GM23338 (cell line): ENCODE data around the gene PLXNC1. TPM values are rescaled to one million over a fixed set of nuclear protein-coding genes. Genes with fewer than 3 reads are reported as not detected.

Source experiments
- ATAC-seq: fragments of 200-7000 bp; cut with Tn5 transposase; 3 replicates; pipeline ENCODE4 v1.9.1; 2020
- DNase-seq: peaks from one replicate; pipeline ENCODE4 v3.0.0-alpha.2; 2015; ENCODE audit warnings: low spot score
- H2AFZ ChIP-seq: fragments of 200-600 bp; sonication (generic); 2 replicates; pipeline ENCODE4 v1.8.0; 2016; ENCODE audit warnings: antibody characterized with exemption, mild to moderate bottlenecking, moderate library complexity
- H3F3A ChIP-seq: fragments of 200-600 bp; sonication (generic); replicated peaks from 2 replicates; pipeline ENCODE4 v1.8.0; 2017; ENCODE audit warnings: antibody characterized with exemption, mixed run types, low read depth
- H3K27ac ChIP-seq: fragments of 200-600 bp; sonication (generic); 2 replicates; pipeline ENCODE4 v1.6.1; 2016; ENCODE audit warnings: low read depth
- H3K27me3 ChIP-seq: fragments of 200-600 bp; sonication (generic); 2 replicates; pipeline ENCODE4 v1.8.0; 2016; ENCODE audit warnings: mild to moderate bottlenecking, mixed run types, moderate library complexity; ENCODE audit not compliant: insufficient read depth
- H3K36me3 ChIP-seq: fragments of 200-600 bp; sonication (generic); 2 replicates; pipeline ENCODE4 v1.8.0; 2016; ENCODE audit warnings: mild to moderate bottlenecking; ENCODE audit not compliant: insufficient read depth
- H3K4me1 ChIP-seq: fragments of 200-600 bp; sonication (generic); 2 replicates; pipeline ENCODE4 v1.8.0; 2016; ENCODE audit warnings: mild to moderate bottlenecking, moderate library complexity; ENCODE audit not compliant: insufficient read depth
- H3K4me2 ChIP-seq: fragments of 200-600 bp; sonication (generic); 2 replicates; pipeline ENCODE4 v1.7.1; 2017; ENCODE audit warnings: mixed run types
- H3K4me3 ChIP-seq: fragments of 200-600 bp; sonication (generic); 2 replicates; pipeline ENCODE4 v1.6.1; 2016; ENCODE audit warnings: mixed run types
- H3K79me2 ChIP-seq: fragments of 200-600 bp; sonication (generic); replicated peaks from 2 replicates; pipeline ENCODE4 v1.8.0; 2017; ENCODE audit warnings: mild to moderate bottlenecking; ENCODE audit not compliant: insufficient read depth
- H3K9me2 ChIP-seq: fragments of 200-600 bp; sonication (generic); 2 replicates; pipeline ENCODE4 v1.8.0; 2017; ENCODE audit not compliant: insufficient read depth
- H4K20me1 ChIP-seq: fragments of 200-600 bp; sonication (generic); replicated peaks from 2 replicates; pipeline ENCODE4 v1.8.0; 2017; ENCODE audit warnings: mild to moderate bottlenecking; ENCODE audit not compliant: insufficient read depth
- H3K27ac Mint-ChIP-seq: 2 replicates; pipeline ENCODE4 v1.8.0; 2020; ENCODE audit warnings: inconsistent platforms, mild to moderate bottlenecking, moderate library complexity, mixed read lengths
- H3K27me3 Mint-ChIP-seq: 3 replicates; pipeline ENCODE4 v1.8.0; 2022; ENCODE audit warnings: low read depth, mild to moderate bottlenecking, moderate library complexity, mixed read lengths, inconsistent platforms; ENCODE audit not compliant: insufficient read depth, poor library complexity
- H3K36me3 Mint-ChIP-seq: 3 replicates; pipeline ENCODE4 v1.8.0; 2021; ENCODE audit warnings: low read depth, mild to moderate bottlenecking, inconsistent platforms, moderate library complexity, mixed read lengths
- H3K4me1 Mint-ChIP-seq: 3 replicates; pipeline ENCODE4 v1.8.0; 2020; ENCODE audit warnings: mild to moderate bottlenecking, inconsistent platforms, mixed read lengths
- H3K4me3 Mint-ChIP-seq: 3 replicates; pipeline ENCODE4 v1.8.0; 2021; ENCODE audit warnings: moderate library complexity, mild to moderate bottlenecking, inconsistent platforms, mixed read lengths
- H3K9me3 Mint-ChIP-seq: 3 replicates; pipeline ENCODE4 v1.8.0; 2020; ENCODE audit warnings: moderate library complexity, mild to moderate bottlenecking, inconsistent platforms, mixed read lengths
- CREB1 ChIP-seq: fragments of 250-450 bp; sonication (Bioruptor Pico); IDR thresholded peaks from 2 replicates; pipeline ENCODE4 v1.5.0; 2020; ENCODE audit warnings: low read depth, mild to moderate bottlenecking, moderate library complexity
- EZH2 ChIP-seq: fragments of 200-600 bp; sonication (generic); IDR thresholded peaks from one replicate; pipeline ENCODE4 v1.8.0; 2017; ENCODE audit warnings: antibody characterized with exemption, mild to moderate bottlenecking, low read depth; ENCODE audit not compliant: unreplicated experiment
- JUNB ChIP-seq: IDR thresholded peaks from one replicate; pipeline ENCODE4 v1.6.1; 2016; ENCODE audit warnings: antibody characterized with exemption; ENCODE audit not compliant: unreplicated experiment
- polyA plus RNA-seq: library from polyadenylated mRNA; unstranded; fragments of >200 nt; fragmentation: Nextera tagmentation; extraction: Ambion mirVana; gene quantifications from 2 replicates; pipeline ENCODE4 v1.2.1, GENCODE V29; 2016
- total RNA-seq: library from RNA; depleted of rRNA; stranded (reverse); fragments of >200 nt; shearing (Covaris generic); gene quantifications from 2 replicates; pipeline ENCODE4 v1.2.3, GENCODE V29; 2014
- TF ChIP-seq, protein P1 (sequence below): fragments of 250-450 bp; sonication (Bioruptor Pico); IDR thresholded peaks from 2 replicates; pipeline ENCODE4 v1.5.0; 2020; ENCODE audit warnings: mild to moderate bottlenecking, moderate library complexity
- TF ChIP-seq, protein P2 (sequence below), 2 experiments: fragments of 200-600 bp in 1 of 2; sonication (generic) in 1 of 2; conservative IDR thresholded peaks; 2 replicates each; pipeline versions ENCODE4 v1.5.1 to v1.6.1; 2016 to 2017; ENCODE audit warnings: antibody characterized with exemption in 2 of 2, low read depth in 2 of 2, mild to moderate bottlenecking in 2 of 2, moderate library complexity in 1 of 2

Gene PLXNC1
- total and polyA plus RNA-seq, 2 experiments from 2014 or later = 1.9 to 6.5 TPM

DNA sequence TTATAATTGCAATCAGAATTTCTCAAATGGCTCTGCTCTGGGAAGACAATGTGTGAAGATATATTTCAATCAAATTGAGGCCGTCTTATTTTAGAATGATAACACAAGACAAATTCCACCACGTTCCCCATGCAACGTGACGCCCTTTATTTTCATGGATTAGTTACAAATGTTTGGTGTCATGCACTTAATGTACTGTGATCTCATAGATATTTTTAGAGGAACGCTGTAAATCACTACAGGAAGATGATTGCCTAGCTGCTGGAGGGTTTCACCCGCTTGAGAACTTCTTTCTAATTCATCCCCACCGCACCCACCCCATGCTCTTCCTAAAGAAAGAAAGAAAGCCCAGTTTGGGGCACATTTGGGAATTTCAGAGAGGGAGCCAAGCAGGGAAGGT is 117.2 kb downstream of the PLXNC1 start (continued):
- TF ChIP-seq, protein P1, sequence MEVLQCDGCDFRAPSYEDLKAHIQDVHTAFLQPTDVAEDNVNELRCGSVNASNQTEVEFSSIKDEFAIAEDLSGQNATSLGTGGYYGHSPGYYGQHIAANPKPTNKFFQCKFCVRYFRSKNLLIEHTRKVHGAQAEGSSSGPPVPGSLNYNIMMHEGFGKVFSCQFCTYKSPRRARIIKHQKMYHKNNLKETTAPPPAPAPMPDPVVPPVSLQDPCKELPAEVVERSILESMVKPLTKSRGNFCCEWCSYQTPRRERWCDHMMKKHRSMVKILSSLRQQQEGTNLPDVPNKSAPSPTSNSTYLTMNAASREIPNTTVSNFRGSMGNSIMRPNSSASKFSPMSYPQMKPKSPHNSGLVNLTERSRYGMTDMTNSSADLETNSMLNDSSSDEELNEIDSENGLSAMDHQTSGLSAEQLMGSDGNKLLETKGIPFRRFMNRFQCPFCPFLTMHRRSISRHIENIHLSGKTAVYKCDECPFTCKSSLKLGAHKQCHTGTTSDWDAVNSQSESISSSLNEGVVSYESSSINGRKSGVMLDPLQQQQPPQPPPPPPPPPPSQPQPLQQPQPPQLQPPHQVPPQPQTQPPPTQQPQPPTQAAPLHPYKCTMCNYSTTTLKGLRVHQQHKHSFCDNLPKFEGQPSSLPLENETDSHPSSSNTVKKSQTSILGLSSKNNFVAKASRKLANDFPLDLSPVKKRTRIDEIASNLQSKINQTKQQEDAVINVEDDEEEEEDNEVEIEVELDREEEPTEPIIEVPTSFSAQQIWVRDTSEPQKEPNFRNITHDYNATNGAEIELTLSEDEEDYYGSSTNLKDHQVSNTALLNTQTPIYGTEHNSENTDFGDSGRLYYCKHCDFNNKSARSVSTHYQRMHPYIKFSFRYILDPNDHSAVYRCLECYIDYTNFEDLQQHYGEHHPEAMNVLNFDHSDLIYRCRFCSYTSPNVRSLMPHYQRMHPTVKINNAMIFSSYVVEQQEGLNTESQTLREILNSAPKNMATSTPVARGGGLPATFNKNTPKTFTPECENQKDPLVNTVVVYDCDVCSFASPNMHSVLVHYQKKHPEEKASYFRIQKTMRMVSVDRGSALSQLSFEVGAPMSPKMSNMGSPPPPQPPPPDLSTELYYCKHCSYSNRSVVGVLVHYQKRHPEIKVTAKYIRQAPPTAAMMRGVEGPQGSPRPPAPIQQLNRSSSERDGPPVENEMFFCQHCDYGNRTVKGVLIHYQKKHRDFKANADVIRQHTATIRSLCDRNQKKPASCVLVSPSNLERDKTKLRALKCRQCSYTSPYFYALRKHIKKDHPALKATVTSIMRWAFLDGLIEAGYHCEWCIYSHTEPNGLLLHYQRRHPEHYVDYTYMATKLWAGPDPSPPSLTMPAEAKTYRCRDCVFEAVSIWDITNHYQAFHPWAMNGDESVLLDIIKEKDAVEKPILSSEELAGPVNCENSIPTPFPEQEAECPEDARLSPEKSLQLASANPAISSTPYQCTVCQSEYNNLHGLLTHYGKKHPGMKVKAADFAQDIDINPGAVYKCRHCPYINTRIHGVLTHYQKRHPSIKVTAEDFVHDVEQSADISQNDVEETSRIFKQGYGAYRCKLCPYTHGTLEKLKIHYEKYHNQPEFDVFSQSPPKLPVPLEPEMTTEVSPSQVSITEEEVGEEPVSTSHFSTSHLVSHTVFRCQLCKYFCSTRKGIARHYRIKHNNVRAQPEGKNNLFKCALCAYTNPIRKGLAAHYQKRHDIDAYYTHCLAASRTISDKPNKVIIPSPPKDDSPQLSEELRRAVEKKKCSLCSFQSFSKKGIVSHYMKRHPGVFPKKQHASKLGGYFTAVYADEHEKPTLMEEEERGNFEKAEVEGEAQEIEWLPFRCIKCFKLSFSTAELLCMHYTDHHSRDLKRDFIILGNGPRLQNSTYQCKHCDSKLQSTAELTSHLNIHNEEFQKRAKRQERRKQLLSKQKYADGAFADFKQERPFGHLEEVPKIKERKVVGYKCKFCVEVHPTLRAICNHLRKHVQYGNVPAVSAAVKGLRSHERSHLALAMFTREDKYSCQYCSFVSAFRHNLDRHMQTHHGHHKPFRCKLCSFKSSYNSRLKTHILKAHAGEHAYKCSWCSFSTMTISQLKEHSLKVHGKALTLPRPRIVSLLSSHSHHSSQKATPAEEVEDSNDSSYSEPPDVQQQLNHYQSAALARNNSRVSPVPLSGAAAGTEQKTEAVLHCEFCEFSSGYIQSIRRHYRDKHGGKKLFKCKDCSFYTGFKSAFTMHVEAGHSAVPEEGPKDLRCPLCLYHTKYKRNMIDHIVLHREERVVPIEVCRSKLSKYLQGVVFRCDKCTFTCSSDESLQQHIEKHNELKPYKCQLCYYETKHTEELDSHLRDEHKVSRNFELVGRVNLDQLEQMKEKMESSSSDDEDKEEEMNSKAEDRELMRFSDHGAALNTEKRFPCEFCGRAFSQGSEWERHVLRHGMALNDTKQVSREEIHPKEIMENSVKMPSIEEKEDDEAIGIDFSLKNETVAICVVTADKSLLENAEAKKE (CRISPR knock-in tag) = no peak
- no peak for TF ChIP-seq JUNB
- TF ChIP-seq, protein P2, sequence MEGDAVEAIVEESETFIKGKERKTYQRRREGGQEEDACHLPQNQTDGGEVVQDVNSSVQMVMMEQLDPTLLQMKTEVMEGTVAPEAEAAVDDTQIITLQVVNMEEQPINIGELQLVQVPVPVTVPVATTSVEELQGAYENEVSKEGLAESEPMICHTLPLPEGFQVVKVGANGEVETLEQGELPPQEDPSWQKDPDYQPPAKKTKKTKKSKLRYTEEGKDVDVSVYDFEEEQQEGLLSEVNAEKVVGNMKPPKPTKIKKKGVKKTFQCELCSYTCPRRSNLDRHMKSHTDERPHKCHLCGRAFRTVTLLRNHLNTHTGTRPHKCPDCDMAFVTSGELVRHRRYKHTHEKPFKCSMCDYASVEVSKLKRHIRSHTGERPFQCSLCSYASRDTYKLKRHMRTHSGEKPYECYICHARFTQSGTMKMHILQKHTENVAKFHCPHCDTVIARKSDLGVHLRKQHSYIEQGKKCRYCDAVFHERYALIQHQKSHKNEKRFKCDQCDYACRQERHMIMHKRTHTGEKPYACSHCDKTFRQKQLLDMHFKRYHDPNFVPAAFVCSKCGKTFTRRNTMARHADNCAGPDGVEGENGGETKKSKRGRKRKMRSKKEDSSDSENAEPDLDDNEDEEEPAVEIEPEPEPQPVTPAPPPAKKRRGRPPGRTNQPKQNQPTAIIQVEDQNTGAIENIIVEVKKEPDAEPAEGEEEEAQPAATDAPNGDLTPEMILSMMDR (conservative IDR thresholded peaks at IDR 0.05; ENCODE audit: low read depth in 2 of 2) = no peak
- no peak for TF ChIP-seq EZH2

DNA sequence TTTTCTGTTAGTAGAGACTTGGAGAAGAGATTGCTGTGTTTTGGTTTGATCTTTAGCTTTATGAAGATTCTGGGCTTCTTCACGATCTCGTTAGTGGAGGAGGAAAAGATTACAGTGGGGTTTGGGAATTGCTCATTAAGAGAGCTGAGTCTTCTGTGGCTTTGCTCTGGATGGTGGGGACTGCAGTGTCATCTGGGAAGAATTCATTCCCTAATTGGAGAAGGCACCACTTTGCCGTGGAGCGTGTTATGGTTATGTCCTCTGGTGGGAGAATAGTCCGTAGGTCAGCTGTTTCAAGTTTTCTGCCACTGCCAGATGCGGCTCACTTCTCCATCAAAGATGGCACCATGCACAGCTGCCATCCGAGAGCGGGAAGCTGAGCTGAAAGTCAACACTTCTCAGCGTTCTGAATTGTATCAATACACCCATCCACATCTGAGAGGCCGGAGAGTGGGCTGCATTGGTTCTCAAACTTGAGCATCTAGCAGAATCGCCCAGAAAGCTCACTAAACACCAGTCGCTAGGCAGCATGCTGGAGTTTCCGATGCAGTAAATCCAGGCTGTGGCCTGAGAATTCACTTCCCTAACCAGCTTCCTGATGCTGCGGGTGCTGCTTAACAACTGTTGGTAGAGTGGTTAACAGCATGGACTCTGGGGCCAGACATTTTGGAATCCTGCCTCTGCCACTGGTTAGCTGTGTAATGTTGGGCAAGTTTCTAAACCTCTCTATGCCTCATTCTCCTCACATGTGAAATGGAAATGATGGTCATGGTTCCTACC is 117.8 kb downstream of the PLXNC1 start:
- Histone ChIP-seq H3K4me3 (no peak overlapping the region), H3K27me3 (no peaks in the 10 kb centered on the region), H4K20me1 (no peaks in the 10 kb centered on the region), H3K4me1 (peaks cover 68% of the 10 kb centered on the region), H3K4me2 (no peak overlapping the region), H3K9me2 (no peaks in the 10 kb centered on the region), H3K79me2 (no peaks in the 10 kb centered on the region), H2AFZ (no peak overlapping the region), H3K27ac (no peak overlapping the region), H3F3A (no peaks in the 10 kb centered on the region), H3K36me3 (no peaks in the 10 kb centered on the region)
- ATAC-seq (no peak), DNase-seq (no peak)
- Mint-ChIP-seq H3K9me3 (peaks cover 4% of the 10 kb centered on the region; the same call in 1 of the 3 replicates), H3K27me3 (peaks cover 32% of the 10 kb centered on the region), H3K4me3 (no peak overlapping the region; the same call in 2 of the 3 replicates), H3K4me1 (peaks cover 73% of the 10 kb centered on the region), H3K27ac (no peak overlapping the region), H3K36me3 (peaks cover 6% of the 10 kb centered on the region)
- TF ChIP-seq, protein P1 (CRISPR knock-in tag) = no peak
- no peak for TF ChIP-seq CREB1 (CRISPR knock-in tag)
